SU-DHL-6 (cell line): ENCODE measurements around the gene MEIS2.

ENCODE experiments used
- EZH2phosphoT487 ChIP-seq: fragments of 200-600 bp; sonication (generic), shearing (Covaris generic); conservative IDR thresholded peaks from 2 replicates; pipeline ENCODE4 v1.6.1; 2018; ENCODE audit warnings: mild to moderate bottlenecking, antibody characterized with exemption, low read length, moderate library complexity, mixed read lengths
- TF ChIP-seq, protein P1 (sequence below): fragments of 200-600 bp; sonication (generic); IDR thresholded peaks from one replicate; pipeline ENCODE4 v1.5.1; 2017; ENCODE audit warnings: antibody characterized with exemption, mild to moderate bottlenecking, low read length, moderate library complexity; ENCODE audit not compliant: insufficient read depth, poor library complexity, severe bottlenecking

DNA sequence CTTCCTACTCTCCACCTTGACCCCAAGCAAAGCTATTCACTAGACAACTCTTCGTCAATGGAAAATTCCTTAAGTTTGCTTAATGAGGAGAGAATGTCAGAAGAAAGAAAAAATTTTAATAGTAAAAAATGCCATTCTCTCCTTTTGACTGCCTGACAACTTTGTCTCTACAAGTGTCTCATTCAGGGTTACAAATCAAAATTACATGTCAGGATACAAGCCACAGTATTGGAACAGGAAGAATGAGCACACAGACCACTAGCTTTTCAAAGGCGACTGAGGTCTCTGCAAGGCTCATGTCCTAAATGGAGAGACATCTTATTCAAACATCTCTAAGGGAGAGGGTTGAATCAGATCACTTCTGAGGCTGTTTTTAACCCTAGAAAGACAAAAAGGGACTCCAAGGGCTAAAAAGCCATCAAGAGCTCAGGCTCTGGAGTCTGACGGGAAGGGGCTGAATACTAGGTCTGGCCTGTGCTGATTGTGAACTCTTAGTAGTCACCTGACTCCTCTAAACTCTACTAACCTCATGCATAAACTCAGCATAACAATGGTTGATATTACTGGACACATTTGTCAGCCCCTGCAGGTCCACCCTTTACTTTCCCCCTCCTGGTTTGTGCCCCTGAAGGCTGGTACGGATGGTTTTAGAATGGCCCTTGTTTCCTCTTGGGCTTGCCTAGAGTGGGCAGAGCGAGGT is 12.8 kb upstream of the MEIS2 start:
- TF ChIP-seq, protein P1, sequence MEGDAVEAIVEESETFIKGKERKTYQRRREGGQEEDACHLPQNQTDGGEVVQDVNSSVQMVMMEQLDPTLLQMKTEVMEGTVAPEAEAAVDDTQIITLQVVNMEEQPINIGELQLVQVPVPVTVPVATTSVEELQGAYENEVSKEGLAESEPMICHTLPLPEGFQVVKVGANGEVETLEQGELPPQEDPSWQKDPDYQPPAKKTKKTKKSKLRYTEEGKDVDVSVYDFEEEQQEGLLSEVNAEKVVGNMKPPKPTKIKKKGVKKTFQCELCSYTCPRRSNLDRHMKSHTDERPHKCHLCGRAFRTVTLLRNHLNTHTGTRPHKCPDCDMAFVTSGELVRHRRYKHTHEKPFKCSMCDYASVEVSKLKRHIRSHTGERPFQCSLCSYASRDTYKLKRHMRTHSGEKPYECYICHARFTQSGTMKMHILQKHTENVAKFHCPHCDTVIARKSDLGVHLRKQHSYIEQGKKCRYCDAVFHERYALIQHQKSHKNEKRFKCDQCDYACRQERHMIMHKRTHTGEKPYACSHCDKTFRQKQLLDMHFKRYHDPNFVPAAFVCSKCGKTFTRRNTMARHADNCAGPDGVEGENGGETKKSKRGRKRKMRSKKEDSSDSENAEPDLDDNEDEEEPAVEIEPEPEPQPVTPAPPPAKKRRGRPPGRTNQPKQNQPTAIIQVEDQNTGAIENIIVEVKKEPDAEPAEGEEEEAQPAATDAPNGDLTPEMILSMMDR: no peak
- TF ChIP-seq EZH2phosphoT487: no peak
